CMK (cell line): ENCODE results near the gene SFT2D1.
A peak's percentile ranks its signal among the peaks of the same experiment; 100 is the strongest.

Experiments
- DNase-seq: peaks from one replicate; pipeline ENCODE4 v3.0.0-alpha.2; 2010; ENCODE audit warnings: low read depth

Gene SFT2D1

GRCh38 chr6:166277892-166278578 lies 64.3 kb downstream of the SFT2D1 start:
- DNase-seq = no peak

GRCh38 chr6:166277018-166277417 lies 65.3 kb downstream of the SFT2D1 start:
- no peak for DNase-seq

GRCh38 chr6:166275714-166276166 lies 66.6 kb downstream of the SFT2D1 start:
- DNase-seq = peak; percentile 31

GRCh38 chr6:166274739-166275370 lies 67.5 kb downstream of the SFT2D1 start:
- DNase-seq = no peak

GRCh38 chr6:166274163-166274562 lies 68.2 kb downstream of the SFT2D1 start:
- DNase-seq = no peak

GRCh38 chr6:166271376-166271765 lies 71.0 kb downstream of the SFT2D1 start:
- no peak for DNase-seq

GRCh38 chr6:166270706-166271375 lies 71.5 kb downstream of the SFT2D1 start:
- DNase-seq = no peak
